ENCODE results near the gene ITIH2.
"Not testable (repeated sequence)": the region's sequence is repeated elsewhere in the genome, so short reads cannot be mapped to it uniquely, and the experiment has no call there.

Gene ITIH2

DNA sequence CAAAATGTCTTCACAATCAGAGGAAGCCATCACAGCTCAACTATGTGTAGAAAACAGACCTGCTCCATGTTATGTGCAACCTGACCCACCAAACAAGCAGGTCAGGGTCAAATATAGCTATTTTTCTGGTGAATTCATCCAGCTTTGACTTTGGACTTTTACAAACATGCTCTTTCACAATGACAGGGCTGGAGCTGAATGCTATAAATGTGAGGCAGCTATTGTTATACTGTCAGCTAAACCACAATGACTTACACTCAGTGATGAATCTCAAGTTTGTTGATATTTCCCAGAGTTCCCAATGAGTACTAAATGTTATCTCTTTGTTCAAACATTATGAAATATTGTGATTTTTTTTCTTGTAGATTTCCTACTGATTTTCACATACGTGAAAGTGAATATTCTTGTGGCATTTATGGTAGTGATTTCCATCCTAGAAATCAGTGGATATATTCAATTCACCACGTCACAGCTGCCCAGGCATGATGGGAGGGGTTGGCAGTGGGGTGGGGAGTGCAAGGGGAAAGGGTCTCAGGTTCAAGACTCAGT is 2.5 kb upstream of the ITIH2 start:
- no peak for DNase-seq

DNA sequence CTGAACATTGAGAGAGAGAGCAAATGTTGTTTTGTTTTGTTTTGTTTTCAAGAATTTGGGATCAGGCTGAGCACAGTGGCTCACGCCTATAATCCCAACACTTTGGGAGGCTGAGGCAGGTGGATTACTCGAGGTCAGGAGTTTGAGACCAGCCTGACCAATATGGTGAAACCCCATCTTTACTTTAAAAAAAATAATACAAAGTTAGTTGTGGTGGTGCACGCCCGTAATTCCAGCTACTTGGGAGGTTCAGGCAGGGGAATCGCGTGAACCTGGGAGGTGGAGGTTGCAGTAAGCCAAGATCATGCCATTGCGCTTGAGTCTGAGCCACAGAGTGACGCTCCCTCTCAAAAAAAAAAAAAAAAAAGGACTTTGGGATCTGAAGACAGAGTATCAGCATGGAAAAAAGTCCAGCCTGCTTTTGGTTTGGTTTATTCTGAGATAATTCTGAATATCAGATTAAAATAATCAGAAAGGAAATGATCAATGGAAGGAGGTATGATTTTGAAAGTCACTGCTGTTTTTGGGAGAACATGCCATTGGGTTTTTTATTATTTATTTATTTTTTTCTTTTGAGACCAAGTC is 1.9 kb upstream of the ITIH2 start:
- no peak for DNase-seq

DNA sequence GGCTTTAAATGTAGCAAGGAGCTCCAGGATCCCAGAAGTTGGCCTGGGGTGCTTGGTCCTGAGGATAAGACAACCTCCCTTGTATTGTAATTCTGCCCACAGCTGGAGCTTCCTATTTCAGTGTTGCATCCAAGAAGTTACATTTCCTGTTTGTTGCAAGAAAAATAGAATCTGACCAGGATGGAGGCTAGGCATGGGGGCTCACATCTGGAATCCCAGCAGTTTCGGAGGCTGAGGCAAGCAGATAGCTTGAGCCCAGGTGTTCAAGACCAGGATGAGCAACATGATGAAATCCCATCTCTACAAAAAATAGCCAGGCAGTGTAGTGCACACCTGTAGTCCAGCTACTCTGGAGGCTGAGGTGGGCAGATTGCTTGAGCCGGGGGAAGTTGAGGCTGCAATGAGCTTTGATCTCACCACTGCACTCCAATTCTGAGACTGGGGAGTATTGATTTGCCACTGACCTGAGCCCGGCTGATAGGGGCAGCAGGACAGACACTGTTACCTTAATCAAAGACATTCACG is 766 bp upstream of the ITIH2 start:
- no peak for DNase-seq

DNA sequence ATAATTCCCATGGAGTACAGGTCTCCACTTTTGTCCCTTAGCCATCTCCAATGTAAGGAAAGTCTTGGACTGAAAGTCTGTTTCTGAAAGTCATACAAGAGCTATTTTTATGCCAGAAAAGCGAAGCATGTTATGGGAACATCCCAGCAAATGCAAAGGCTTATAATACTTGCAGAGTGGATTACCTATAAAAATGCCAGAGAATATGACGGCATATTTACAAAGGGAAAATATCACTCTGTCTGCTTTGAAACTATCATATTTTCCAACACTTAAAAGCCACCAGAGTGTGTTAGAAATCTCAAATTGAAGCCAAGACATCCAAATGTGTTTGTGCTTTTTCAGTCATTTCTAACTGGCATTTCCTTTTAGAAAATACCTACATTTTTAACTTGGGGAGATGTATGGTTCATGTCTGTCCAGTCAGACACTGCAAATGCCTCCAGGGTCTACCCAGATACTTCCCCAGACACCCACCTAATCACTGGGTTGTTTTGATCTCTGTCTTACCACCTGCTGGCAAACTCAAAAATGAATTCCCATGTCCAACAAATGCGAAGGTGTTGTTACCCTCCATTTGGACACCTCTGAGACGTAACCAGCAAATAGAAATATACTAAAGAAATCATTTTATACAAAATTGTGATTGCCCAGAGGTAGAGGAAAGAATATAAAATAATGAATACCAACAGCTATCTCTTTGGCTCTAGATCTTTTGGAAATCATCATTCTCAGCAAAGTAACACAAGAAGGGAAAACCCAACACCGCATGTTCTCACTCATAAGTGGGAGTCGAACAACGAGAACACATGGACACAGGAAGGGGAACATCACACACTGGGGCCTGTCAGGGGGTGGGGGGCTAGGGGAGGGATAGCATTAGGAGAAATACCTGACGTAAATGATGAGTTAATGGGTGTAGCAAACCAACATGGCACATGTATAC is 1.2 kb downstream of the ITIH2 start:
- DNase-seq, result no peak

DNA sequence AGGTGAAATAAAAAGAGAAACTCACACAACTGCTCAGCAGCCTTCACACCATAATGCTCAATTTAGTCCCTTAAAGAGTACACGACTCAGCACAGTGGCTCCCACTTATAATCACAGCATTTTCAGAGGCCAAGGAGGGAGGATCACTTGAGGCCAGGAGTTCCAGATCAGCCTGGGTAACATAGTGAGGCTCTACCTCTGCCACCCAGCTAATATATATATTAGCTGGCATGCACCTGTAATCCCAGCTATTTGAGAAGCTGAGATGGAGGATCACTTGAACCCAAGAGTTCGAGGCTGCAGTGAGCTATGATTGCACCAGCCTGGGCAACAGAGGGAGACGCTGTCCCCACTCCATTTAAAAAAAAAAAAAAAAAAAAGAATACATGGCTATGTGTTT is 2.2 kb downstream of the ITIH2 start:
- no peak for DNase-seq

DNA sequence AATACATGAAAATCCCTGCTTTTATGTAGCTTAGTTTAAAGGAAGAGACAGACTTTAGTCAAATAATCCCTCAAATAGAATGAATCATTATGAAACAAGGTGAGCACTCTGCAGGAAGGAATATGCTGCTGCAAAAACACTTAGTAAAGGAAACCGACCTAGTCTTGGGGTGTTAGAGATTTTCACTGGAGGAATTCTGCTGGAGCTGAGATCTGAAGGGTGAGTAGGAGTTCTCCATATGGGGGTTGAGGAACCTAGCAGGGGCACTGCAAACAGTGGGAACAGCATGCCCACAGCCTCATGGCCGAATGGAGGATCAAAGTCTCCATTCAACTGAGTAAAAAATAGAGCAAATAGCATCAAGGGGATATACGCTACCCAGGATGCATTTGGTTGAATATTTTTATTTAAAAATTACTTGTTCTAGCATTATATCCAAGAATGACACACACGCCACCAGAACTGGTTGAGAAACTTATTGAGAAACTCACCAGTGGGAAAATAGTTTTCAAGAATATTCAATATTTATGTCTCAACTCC is 3.5 kb downstream of the ITIH2 start:
- DNase-seq, result no peak

DNA sequence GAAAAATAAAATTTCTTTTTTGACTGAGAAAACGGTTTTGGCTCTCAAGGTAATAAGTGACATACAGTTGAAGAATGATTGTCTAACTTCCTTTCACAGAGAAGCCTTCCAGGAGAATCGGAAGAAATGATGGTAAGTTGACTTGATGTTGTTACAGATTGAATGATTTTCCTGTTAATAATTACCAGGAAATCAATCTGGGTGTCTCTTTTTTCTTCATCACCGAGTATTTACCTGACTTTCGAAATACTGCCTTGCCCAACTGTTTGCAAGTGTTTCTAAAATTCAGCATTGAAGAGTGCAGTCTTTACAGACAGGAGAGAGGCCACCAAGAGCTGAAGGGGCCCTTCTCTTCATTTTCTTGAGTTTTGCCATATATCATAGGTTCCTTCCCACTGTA is 4.0 kb downstream of the ITIH2 start:
- no peak for DNase-seq

DNA sequence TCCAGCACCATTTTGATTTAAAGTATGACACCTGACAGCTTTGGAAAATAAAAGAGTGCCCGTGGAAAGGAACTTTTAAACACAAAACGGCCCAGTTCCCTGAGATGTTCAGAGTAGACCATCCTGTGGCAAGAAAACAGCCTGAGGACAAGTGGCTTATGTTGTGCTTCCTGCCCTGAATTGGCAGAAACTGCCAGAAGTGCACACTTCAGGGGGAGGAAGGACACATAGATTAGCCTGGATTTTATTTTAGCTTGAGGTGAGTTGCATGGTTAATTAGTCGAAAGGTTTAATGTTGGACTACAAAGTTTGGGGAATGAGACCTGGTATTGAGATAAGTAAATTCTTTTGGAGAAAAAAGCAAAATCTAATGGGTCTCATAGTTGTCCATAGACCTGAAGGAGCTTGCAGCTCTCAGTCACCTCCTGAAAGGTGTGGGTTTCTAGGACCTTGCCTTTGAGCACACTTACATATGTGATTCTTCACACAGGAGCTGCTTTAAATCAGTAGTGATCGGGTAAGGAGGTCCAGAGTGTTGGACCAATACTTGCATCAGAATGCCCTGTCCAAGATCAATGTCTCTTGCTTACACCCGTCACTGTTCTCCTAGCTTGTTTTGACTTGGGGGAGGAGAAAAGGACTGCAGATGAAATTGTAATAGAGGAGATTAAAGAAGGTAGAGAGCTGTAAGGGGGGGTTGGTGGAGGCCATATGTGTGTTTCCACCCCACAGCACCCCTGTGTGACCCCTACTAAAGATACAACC is 4.9 kb downstream of the ITIH2 start:
- DNase-seq, result no peak

DNA sequence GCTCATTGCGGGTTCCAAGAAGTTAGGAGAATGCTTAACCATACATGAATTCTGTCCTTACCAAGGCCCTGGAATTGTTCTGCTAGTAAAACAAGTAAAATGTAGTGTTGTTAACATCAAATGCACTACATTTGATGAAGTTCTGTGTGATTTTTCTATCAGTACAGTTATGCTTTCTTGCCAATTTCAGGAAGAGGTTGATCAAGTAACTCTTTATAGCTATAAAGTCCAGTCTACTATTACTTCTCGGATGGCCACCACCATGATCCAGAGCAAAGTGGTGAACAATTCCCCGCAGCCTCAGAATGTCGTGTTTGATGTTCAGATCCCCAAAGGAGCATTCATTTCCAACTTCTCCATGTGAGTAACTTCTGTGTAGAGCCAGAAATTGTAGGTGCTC is 5.7 kb downstream of the ITIH2 start:
- DNase-seq, result no peak

DNA sequence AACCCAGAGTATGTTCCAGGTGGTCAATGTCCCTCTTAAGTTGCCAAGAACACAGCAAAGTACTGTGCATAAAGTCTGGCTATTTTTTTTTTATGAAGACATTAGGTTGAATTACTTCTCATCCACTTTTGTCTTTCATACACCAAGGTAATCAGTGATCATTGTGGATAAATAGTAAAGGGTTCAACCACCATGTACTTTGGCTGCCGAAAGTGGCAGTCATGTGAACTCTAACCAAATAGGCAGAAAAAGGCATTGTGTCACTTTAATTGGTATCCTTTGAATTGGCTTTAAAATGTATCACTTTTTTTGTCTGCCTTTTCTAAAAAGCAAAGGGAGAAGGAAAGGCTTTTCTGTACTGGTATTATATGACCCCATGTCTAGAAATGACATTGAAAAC is 7.3 kb downstream of the ITIH2 start:
- no peak for DNase-seq

DNA sequence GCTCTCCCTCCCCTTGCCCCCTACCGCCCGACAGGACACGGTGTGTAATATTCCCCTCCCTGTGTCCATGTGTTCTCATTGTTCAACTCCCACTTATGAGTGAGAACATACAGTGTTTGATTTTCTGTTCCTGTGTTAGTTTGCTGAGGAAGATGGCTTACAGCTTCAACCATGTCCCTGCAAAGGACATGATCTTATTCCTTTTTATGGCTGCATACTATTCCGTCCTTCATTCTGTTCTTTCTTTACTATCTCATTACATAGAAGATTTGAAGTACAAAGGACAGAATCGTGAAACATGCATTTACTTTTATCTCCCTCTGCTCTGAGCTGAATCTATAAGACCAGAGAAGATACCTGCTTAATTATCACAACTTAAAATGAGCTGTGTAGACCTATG is 8.0 kb downstream of the ITIH2 start:
- DNase-seq, result not testable (repeated sequence)

DNA sequence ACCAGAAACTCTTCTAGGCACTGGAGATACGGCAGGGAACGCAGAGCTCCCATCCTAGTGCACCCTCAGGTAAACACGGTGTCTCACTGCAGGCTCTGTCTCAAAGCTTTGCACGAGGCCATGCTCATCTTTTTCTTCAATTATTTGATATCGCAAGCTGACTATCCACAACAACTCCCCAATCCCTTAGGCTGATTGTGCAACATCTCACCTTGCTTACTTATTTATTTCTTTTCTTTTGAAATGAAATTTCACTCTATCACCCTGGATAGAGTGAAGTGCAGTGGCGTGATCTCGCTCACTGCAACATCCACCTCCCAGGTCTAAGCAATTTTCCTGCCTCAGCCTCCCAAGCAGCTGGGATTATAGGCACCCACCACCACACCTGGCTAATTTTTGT is 12.4 kb downstream of the ITIH2 start:
- no peak for DNase-seq

DNA sequence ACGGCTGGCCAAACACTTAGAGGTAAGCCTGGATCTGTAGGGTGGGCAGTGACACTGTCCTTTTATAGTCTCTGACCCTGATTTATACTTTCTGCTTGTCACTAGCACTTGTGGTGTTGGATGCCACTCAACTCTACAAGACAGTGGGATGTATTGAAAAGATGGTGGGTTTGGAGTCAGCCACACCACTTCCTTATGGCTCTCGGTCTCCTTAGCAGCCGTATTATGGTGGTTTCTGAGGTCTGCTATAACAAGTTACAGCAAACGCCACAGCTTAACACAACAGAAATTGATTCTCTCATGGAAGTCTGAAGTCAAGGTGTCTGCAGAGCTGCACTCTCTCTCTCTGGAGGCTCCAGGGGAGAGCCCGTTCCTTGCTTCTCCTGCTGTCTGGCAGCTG is 14.7 kb downstream of the ITIH2 start:
- no peak for DNase-seq

DNA sequence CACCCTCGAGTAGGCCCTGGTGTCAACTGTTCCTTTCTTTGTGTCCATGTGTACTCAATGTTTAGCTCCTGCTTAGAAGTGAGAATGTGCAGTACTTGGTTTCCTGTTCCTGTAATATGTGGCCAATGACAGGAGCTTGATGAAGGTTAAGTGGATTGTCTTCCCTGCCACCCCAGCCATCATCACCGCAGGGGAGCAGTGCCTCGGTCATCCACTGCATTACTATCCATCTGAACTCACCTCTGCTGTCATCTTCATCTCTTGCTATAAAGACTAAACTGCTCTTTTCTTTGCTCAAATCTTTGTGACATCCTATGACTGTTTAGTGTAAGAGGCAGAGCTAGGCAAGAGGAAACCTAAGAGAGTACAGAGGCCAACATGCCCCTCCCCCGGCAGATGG is 15.6 kb downstream of the ITIH2 start:
- no peak for DNase-seq

DNA sequence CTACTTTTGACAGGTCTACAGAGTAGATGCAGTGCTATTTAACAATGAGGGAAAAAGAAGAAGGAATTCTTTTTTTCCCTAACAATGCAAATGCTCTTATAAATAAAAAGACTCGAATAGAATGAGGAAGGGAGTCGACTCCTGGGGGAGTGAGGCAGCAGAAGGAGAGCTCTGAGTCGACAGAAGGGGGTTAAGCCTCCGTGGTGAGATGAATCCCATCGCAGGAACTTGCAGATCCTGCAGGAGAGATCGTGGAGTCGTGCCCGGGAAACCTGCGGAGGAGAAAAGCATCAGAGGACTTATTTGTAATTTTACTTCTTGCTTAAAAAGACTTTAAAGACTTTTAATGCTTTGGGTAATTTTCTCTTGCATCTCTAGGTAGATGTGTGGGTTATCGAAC is 17.4 kb downstream of the ITIH2 start:
- no peak for DNase-seq

DNA sequence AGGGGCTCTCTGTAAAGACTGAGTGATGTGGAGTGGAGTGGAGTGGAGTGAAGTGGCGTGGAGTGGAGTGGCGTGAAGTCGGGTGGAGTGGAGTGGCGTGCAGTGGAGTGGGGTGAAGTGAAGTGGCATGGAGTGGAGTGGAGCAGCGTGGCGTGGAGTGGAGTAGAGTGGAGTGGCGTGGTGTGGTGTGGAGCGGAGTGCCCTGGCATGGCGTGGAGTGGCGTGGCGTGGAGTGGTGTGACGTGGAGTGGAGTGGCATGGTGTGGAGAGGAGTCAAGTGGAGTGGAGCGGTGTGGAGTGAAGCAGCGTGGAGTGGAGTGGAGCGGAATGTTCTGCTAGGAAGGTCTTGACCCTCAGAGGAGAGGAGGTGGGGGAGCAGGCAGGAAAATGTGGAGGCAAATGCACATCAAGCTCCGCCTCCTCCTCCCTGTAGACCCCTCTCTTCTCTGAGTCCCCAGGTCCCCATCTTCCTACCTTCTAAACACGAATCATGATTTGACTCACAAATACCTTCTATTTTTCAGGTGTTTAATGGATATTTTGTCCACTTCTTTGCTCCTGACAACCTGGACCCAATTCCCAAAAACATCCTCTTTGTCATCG is 19.9 kb downstream of the ITIH2 start:
- DNase-seq, result no peak

DNA sequence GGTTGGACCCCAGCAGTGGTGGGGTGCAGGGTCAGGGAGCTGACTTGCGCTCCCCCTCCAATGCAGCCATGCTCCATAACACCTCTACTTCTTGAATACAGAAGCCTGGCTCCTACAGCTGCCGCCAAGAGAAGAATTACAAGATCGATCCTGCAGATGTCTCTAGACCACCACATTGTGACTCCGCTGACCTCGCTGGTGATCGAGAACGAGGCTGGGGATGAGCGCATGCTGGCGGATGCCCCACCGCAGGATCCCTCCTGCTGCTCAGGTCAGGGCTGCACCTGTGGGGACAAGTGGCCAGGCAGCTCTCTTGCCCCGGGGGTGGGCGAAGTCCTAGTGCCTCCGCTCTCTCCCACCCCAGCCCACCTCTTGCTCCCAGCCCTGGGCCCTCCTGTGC is 31.7 kb downstream of the ITIH2 start:
- DNase-seq, result no peak

DNA sequence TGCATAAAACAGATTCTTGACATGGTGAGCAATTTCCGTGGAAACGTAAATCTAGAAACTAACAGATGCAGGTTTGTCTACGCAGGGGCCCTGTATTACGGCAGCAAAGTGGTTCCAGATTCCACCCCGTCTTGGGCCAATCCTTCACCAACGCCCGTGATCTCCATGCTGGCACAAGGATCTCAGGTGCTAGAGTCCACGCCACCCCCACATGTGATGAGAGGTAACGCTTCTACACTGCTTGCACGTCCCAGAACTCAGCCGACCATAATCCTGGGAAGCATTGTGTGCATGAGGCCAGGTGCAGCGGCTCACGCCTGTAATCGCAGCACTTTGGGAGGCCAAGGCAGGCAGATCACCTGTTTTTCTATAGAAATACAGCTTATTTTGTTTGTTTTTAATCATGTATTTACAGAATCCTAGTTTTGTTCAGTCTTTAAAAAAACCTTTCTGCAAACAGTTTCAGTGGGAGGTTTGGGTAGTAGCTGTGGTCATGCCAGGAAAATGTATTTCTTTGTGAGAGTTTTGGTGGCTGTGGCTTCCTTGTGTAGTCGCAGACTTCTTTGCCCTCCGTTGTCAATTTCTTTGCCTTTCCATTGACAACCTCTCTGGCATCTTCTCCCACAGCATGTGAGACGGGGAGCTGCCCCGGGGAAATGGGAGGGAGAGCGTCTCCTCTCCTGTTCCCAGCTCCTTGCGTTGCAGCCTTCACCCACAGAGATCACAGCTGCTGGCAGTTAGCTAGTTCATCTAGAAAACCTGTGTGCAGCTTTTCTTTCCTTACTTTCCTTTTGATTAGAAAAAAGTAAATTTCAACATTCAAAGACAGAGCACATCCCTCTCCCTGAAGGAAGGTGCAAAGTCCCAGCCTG is 35.7 kb downstream of the ITIH2 start:
- DNase-seq, result no peak

DNA sequence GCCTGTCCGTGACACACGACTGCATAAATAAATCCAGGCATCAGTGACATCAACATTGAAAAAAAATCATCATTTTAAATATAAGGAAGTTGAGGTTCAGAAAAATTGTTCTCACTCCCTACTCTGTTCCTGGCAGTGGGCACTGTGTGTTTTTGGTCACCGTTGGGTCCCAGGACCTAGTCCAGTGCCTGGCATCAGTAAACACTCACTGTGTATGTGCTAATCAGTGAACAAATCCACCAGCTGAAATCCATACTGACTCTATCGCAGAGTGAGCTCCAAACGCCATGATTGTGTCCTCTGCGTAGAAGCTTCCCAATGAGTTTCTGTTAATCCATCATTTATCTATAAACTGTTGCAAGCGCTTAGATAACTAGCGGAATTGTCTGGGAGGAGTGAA is 41.2 kb downstream of the ITIH2 start:
- no peak for DNase-seq

DNA sequence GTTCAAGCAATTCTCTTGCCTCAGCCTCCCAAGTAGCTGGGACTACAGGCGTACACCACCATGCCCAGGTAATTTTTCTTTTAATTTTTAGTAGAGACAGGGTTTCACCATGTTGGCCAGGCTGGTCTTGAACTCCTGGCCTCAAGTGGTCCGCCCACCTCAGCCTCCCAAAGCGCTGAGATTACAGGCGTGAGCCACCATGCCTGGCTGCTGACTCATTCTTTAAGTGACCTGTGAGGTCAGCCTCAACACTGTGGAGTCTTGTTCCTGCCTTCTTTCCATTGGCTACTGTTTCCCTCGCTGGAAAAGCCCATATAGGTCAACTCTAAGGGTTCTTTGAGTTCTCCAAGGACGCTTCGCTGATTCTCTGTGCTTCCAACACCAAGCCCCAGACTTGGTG is 45.5 kb downstream of the ITIH2 start:
- DNase-seq, result not testable (repeated sequence)

DNA sequence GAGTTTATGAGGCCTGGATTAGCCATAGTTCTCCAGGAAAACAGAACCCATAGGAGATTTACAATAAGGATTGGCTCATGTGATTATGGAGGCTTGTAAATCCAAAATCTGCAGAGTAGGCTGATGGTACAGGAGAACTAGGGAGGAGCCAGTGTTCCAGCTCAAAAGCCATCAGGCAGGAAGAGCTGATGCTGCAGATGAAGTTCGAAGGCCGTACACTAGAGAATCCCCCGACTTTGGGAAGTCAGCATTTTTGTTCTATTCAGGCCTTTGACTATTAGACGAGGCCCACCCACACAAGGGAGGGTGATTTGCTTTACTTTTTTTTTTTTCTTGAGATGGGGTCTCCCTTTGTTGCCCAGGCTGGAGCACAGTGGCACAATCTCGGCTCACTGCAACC is 47.1 kb downstream of the ITIH2 start:
- no peak for DNase-seq

DNA sequence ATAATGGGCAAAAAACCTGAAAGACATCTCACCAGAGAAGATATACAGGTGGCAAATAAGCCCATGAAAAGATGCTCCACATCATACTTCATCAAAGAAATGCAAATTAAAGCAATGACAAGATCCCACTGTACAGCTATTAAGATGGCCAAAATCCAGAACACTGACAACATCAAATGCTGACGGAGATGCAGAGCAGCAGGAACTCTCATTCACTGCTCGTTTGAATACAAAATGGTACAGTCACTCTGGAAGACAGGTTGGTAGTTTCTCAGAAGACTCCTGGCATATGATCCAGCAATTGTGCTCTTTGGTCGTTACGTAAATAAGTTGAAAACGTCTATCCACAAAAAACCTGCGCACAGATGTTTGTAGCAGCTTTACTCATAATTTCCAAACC is 49.1 kb downstream of the ITIH2 start:
- no peak for DNase-seq
